Cerebellar nuclear complex (tissue), 1 donor: ENCODE results near the gene TAPT1.
"Not testable (repeated sequence)": the region's sequence is repeated elsewhere in the genome, so short reads cannot be mapped to it uniquely, and the experiment has no call there.

Experiments
- DNase-seq, 2 experiments: peaks; one replicate each; lab custom pipeline; 2025; lab: John Stamatoyannopoulos, UW

TAPT1 gene

DNA sequence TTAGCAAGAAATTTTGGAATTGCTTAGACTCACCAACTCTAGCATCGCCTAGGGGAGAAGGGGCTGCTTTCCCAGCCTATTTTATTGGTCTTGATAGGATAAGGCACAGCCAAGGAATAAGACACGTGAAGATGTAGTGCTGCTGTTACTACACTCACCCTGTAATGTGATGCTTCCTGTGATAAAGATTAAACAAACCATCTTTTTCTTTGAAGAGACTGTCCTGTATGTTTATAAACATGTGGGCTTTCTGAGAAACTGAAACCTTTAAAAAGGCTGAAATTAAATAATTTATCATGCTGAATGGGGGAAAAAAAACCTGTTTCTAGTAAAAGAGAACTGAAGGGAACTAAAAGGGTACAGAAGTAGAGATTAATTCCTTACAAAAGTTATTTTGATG lies 13.2 kb downstream of the TAPT1 start:
- no peak for DNase-seq

DNA sequence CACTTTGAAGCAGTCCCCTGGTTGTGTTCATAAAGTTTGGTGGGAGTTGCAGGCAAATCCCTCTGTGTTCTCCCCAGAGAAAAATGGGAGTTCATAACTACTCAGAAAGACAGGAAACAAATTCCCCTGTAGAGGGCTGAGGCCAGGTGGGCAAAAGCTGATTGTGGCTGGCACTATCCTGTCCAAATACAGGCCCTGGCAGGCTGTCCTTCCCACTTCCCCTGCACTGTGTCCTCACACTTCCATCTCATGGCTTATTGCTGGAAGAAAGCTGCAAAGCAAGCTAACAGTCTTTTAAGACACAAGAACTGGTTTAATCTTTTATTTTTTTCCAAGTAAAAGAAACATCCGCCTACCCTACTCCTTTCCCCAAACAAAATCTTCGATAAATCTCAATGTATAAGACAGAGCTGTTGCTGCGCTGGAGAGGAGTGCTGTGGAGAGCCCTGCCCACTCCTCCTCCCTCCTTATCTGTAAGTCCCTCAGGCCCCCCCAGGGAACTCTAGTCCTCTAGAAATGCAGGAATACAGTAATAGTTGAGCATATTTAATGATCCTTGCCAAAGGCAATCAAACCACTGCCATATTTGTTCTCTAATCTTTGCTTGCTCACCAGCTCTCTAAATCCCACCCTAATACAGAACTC lies 14.0 kb downstream of the TAPT1 start:
- no peak for DNase-seq

DNA sequence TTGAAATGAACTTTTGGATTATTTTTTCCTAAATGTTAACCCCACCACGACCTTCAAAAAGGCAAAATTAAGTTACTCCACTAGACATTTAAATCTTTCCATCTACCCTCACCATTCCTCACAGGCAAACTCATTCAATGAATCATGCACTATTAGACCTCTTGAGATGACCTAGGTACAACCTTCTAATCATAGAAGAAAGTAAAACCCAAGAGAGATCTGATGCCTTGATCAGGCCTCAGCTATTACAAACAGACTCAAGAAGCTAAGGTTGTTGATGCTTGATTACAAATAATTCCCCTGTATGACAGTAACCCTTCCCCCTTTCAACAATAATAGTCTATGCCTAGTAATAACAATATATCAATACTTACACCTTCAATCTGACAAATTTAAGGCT lies 18.9 kb downstream of the TAPT1 start:
- DNase-seq, result no peak

DNA sequence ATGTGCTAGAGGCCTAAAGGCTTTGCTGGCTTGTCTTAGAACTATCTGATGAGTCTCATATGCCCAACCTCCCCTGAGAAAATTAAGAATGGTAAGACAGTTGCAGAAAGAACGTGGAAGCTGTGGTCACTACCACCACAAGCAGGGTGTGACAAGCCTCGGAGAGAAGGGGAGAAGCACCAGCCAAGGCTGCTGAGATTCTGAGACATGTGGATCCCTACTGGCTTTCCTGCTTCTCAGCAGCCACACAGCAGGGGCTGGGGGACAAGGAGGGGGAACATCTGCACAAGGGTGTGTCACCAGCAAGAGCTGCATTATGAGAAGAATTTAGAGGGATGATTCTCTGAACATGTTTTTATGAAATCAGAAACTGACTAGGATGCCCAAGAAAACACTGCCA lies 19.4 kb downstream of the TAPT1 start:
- no peak for DNase-seq

DNA sequence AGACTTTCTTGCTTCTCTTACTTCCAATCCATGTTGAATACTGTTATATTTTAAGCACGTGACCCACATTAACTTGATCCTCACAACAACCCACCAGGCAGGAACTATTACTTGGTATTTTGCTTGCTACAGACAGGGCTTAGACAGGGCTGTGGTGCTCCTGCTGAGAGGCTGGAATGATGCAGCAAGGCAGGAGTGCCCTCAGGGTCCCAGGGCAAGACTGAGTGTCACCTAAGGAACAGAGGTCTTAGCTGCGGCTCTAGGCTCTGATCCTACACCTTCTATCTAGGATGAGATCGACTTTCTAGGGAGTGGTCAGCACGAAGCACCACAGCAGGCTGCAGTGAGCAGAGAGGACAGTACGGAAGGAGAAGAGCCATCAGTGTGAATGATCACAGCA lies 20.0 kb downstream of the TAPT1 start:
- no peak for DNase-seq

DNA sequence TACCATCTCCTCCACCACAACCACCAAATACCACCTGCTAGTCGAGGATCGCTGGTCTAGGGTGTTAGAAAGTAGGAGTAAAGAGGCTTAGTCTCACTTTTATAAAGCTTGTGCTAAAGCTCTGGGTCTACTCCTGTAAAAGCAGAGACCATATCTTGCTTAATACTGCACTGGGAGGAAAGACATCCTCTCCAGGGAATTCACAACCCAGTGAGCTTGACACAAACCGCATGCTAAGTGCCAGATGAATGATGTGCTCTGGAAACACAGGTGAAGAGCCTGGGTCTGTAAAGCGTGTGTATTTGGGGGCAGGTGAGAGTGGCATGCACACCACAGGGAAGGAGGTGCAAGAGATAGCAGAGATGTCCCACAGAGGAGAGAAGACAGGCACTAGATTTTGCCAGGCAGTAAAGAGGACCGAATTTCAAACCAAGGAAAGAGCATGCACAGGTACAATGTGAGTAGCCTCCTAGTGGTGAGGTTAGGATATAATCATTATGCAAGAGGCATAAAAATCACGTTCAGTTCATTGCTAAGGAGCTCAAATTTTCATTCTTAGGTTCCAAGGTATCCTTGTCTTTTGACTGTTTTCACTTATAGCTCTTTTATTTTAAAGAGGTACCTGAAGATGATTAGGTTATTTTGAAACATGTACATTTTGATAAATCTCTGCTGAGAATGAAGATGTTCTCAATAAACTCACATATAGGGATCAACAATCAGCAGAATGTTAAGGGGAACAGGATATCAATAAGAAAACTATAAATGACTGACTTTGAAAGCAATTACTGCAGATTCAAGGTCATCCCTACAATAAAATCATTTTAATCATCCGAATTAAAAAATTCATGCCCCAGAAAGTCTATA lies 20.7 kb downstream of the TAPT1 start:
- no peak for DNase-seq

DNA sequence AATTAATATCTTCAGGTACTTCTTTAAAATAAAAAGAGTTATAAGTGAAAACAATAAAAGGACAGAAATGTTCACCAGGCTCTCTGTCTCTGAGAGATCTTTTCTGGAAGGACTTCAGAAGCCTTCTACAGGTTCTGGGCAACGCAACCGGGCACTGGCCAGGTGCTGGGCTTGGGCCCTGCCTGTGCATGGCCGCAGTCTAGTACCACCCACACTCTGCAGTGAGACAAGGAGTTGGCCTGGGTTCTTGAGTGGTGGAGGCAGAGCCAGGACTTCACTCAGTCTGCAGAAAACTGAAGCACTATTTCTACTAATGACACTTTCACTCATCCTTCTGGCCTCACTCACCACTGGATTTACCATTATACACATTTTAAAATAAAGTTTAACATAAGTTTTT lies 21.8 kb downstream of the TAPT1 start:
- no peak for DNase-seq

DNA sequence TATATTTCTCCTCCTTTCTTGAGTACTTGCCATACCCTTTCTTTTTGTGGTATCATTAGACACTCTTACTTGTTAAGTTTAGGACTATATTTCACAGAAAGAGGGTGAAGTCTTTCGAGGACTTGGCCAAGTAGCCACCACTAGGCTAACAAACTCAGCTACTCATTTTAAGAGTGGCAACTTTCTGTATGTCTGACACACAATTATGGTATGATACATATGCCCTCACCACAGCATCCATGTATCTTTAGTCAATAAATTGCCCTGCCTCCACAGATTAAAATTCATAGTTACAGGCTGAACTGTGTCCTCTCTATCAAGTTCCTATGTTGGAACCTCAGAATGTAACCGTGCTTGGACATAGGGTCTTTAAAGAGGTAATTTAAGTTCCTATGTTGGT lies 23.2 kb downstream of the TAPT1 start:
- DNase-seq, result no peak

DNA sequence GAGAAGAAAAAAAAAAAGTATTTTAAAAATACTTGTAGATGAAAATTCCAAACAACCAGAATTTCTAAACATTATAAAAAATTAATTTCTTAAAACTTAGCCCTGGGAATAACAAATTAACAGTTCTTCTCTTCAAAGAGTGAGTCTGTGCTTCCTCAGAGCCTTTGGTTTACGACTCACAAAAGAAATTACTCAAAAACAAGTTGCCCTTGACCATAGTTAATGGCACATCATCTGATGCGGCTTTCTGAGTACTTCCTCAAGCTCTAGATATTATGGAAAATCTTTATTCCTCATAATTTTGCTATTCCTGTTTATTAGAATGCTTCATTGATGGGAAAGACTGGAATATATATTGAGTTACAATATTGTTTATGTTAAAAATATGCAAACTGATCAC lies 23.7 kb downstream of the TAPT1 start:
- DNase-seq, result no peak

DNA sequence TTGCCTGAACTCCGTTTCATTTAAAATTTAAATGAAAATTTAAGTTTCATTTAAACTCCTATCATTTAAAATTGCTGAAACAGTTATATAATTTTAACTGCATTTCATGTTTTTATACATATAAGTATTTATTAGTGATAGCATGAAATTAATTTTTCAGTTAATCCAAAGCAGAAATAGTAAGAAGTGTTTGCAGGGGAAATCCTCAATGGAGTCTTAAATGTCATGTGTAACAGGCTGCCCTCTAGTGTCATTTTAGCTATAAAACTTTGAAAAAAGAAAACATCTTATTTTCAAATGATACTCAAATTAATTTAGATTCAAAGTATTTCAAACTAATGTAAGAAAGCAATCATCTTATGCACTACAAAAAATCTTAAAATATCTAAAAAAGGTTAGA lies 27.2 kb downstream of the TAPT1 start:
- no peak for DNase-seq

DNA sequence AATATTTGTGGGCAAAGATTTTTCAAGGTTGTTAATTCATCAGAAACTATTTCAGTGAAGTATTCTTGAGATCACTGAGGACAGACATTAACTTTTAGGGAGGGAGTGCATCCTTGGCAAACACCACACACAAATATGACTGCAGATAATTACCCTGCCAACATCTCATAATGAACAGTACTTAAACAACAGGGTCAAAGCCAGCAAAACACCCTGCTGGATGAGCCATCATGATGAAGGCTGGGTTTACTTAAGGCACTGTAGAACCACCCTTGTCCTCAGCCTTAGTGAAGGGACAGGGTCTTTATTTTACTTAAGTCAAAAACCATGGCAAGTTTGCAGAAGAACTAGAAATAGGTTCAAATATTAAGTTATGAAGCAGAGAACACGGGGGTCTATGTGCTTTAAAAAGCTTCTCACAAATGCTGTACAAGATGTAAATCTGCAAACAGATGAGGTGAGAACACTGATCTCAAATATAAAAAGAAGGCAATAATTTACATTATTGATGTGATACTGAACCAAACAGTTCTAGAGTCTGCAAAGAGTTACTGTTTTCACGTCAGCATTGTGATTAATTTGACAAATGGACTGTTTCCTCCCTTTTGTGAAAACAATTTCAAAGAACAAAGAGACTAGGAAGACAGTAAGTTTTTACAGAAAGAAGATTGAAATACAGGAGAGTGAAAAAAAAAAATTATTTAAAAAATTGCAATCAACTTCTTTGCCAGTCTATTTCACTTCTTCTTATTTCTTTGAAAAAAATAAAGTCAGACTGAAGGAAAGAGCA lies 28.2 kb downstream of the TAPT1 start:
- no peak for DNase-seq

DNA sequence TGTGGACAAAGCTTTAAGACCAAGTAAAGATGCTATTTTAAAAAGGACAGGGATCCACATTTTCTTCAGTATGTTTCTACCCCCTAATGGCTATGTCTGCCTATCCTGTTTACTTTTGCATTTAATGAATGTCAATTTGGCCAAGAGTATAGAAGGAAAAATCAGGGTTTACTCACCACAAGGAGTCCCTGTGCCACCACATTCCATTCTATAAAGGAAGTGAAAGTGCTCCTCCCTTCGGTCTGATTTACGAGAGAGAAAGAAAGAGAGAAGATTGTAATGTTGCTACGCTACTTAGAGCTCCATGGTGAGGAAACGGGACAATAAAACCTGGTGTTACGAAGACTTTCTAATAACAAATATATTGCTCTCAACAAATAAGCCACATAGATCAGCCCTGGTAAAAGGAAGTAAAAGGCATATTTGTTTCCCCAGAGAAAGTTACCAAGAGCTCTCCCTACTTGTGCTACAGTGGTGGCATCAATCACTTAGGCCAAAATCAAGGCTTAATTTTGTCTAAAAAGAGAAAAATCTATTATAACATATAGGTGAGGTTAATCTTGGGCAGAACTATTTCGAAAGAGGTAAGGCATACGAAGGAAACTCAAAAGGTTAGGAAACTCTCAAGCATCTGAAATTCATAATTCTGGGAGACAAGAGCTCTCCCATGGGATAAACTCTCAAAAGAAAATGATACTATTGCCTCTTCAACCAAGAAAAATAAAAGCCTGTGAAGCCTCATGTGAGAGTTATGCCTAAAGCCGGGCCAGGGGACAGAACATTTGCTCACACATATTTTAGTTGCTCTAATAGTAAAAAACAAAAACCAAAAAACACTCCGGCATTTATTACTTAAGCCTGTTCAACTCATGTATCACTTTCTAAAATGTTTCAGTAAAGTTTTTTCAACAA lies 29.5 kb downstream of the TAPT1 start:
- no peak for DNase-seq

DNA sequence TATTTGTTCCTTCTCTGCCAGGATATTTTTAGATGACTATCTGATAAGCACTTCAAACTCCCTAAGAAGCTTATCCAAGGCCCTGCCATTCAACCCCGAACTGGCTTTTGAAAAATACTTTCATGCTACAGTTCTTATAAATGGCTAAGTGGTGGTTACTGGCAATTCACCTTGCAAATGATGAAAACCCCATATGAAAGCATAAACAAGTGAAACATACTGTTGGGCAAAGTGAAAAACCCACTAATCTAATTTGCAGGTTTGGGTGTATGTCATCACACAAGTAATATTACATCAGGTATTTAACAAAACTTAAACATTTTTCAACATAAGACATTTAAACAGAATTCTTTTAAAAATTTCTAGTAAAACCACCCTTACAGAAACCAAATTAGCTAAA lies 31.1 kb downstream of the TAPT1 start:
- DNase-seq, result no peak

DNA sequence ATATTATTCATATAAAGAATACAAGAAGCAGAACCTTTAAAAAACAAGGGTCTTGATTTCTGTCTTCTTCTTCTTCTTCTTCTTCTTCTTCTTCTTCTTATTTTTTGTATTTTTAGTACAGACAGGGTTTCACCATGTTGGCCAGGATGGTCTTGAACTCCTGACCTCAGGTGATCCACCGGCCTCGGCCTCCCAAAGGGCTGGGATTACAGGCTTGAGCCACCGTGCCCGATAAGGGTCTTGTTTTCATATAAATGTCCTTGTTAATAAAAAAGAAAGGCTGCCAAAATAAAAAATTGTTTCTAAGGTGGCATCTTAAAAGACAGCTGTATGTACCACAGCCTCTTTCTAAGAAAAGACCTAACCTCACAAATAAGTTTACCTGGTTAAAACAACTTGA lies 31.5 kb downstream of the TAPT1 start:
- not testable (repeated sequence) for DNase-seq

DNA sequence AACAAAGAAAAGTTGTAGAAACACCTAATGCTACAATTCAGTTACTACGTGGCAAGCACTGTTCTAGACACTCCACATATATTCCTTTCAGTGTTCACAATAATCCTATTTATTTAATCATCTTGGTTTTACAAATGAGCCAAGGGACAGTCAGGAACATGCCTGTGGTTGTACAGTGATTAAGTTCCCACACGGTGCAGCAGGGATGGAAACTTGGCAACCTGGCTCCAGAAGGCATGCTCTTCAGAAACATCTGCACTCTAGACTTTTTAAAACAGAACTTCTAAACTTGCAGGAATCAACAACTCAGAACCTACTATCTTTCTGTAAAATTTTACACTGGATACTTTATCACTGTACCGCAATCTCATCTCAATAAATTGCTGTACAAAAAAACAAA lies 32.1 kb downstream of the TAPT1 start:
- no peak for DNase-seq

DNA sequence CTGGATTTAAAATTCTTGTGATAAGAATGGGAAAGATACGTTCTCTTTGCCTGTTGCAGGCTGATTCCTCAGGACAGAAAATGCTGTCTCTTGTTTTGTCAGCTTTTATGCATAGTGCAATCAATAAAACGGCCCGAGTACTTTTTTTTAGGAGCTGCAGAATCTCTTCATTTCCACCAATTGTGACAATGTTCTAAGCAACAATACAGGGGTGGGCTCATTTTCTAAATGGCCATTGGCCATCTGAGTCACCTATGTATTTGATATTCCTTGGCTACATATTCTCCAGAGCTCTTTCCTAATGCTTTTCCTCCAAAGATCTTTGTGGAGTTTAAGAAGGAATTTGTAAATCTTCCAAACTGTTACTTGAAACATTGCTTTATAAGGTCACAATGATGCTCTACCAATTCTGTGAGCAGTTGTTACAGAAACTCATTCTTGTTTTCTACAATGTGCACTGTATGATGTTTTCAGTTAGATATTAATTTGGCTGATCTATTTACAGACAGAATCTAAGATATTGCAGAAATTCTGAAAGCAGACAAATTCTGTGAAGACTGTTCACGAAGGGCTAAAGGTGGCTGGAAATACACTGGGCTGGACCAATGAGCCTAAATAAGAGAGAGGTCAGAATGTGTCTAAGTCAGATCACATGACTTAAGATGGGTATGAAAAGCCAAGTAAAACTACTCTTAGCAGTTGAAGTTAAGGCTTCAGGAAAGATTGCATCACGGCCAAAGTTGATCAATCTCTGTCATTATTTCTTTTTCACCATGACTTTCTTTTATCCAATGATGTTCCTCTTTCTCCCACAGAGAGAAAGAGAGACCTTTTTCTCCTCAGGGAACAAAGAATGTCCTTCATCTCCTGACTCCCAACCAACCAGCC lies 33.4 kb downstream of the TAPT1 start:
- no peak for DNase-seq

DNA sequence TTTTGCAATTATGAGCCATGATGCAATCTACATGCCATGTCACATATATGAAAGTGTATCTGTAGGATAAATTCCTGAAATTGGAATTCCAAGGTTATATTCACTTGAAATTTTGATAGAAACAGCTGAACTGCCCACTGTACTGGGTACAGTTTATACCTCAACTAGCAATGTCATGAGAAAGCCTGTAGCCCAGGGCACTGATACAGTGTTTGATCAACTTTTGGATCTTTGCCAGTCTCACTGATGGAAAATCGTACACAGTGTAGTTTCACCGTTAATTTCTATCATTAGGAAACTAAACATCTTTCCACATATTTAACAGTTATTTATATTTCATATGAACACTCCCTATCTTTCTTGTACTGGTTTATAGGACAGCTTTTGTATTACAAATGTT lies 34.2 kb downstream of the TAPT1 start:
- DNase-seq, result no peak

DNA sequence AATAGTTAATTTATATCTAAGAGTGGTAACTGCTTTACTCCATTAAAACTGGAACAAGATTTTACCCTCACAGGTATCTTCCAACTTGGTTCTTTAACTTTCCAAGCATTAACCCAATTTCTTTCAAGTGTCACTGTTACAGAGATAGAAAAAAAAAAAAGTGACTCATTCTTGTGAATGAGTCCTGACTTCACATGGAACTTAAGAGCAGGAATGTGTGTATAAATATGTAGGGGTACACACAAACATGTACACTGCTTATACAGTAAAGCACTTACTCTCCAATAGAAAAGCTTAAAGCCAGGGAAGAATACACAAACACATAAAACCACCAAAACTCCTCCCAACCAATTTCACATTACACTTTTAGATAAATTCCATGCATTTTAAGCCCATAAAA lies 38.8 kb downstream of the TAPT1 start:
- DNase-seq, result no peak

DNA sequence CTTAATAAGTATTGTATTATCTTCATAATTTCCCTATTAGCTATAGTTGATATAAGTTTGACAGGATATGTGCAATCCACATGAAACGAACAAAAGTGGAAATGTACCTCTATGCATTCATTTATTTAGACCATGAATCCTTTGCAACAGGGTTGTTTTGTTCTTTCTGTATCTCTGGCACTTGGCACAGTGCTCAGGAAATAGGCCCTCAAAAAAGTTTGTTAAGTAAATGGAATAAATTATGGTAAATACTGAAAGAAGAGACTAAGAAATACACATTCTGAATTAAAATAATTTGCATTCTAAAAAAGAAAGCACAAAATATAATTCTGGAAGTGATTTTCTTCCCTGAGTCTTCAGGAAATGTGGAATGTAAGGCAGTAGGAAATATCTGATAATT lies 39.3 kb downstream of the TAPT1 start:
- no peak for DNase-seq

DNA sequence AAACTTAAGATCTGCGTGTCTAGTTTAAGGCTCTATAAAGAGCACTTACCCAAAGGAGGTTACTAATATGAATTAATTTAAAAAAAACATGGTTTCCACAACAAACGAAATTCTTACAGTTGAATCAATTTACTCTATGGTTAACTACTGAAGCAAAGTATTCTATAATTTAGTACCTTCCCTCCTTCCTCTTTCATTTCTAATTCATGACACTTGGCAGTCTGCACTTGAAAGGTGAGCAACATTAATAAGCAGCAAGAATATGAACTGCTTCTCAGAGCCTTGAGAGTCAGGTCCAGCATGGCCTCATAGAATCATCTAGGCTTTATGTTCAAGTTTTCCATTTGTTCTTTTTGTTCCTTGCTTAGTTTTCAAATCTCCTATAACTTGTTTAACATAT lies 42.7 kb downstream of the TAPT1 start:
- no peak for DNase-seq

DNA sequence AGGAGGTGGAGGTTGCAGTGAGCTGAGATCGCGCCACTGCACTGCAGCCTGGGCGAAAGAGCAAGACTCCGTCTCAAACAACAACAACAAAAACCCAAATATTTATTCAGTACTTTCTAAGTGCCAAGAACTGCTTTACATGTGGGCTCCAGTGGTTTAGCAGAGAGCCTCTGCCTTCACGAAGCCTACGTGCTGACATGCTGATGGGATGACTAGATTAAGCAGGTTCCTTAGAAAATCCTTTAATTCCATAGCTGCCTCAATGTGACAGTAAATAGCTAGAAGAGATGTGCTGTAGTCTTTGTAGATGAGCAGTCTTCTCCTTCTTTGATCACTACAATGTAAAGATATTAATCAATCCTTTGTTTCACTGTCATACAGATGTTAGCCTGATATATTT lies 49.6 kb downstream of the TAPT1 start:
- DNase-seq, result no peak
